Measurements from ENCODE around the gene ADAMTS14.

ADAMTS14 gene

DNA sequence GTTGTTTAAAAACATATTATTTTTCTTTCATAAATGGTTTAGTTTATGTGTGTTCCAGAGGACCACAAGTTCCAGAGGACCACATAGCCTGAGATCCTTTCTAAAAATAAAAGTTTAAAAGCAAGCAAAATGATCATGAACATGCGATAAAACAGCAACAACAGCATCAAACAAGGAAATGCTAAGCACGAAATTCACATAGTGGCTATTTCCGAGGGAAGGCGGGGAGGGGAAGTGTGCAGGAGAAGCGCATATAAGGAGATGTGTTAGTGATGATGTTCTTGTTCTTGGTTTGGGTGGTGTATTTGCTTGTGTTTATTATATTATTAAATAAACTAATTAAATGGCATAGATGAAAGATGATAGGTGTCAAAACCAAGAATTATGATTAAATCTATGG lies 111.7 kb downstream of the ADAMTS14 start:
- DNase-seq (ENCODE audit: low spot score): no peak

- DNase-seq (ENCODE audit: low spot score): no peak
Measured at GRCh38 chr10:70784471-70784870, 112.2 kb downstream of the ADAMTS14 start.

GRCh38 chr10:70785190-70785589 lies 112.9 kb downstream of the ADAMTS14 start, which contains the start of gene TBATA:
TSS of gene TBATA (minus strand) at chr10:70785377. CDS start at chr10:70783379, 1,998 bp downstream.
- peak; percentile 19 for DNase-seq (ENCODE audit: low spot score)

DNA sequence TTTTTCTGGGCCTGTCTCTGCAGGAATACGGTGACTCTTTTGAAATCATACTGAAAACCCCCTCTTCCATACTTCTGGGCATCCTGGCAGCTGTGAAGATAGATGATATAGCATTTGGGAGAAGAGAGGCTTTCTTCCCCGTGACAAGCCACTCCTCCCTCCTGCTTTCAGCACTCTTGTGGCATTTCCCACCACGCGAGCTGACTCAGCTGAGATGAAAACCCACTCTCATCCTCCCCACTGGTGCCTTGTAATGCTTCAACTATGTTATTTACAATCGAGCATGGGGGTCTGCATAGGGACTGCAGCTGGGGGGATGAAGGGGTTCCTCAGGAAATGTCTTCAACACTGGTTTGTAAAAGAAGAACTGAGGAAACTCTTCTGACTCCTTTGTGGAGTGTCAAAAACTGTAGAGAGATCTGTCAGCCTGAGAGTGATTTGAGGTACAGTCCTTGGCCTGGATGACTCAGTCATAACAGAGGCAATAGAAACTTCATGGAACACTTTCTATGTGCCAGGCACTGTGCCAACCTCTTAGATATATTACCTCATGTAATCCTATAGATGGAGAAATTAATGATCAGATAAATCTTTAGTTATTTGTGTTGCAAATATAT lies 114.6 kb downstream of the ADAMTS14 start:
- no peak for DNase-seq (ENCODE audit: low spot score)

GRCh38 chr10:70791386-70792039 lies 119.2 kb downstream of the ADAMTS14 start:
- no peak for DNase-seq (ENCODE audit: low spot score)

GRCh38 chr10:70795613-70796012 lies 123.3 kb downstream of the ADAMTS14 start:
- no peak for DNase-seq (ENCODE audit: low spot score)

GRCh38 chr10:70797840-70798239 lies 125.5 kb downstream of the ADAMTS14 start:
- no peak for DNase-seq (ENCODE audit: low spot score)

- DNase-seq (ENCODE audit: low spot score): no peak
Measured at GRCh38 chr10:70799124-70799523, 126.8 kb downstream of the ADAMTS14 start.

DNA sequence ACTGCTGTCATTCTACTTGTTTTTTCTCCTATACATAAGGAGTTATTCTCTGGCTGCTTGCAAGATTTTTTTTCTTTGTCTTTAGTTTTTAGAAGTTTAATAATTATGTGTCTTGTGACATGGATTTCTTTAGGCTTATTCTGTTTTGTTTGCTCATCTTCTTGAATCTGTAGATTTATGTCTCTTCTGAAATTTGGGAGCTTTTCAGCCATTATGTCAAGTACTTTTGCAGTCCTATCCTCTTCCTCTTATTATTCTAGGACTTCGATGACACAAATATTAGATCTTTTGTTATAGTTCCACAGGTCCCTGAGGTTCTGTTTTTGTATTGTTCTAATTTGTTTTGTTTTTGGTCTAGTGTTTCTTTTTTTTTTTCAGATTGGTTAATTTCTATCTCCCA lies 129.5 kb downstream of the ADAMTS14 start:
- DNase-seq (ENCODE audit: low spot score): no peak

DNA sequence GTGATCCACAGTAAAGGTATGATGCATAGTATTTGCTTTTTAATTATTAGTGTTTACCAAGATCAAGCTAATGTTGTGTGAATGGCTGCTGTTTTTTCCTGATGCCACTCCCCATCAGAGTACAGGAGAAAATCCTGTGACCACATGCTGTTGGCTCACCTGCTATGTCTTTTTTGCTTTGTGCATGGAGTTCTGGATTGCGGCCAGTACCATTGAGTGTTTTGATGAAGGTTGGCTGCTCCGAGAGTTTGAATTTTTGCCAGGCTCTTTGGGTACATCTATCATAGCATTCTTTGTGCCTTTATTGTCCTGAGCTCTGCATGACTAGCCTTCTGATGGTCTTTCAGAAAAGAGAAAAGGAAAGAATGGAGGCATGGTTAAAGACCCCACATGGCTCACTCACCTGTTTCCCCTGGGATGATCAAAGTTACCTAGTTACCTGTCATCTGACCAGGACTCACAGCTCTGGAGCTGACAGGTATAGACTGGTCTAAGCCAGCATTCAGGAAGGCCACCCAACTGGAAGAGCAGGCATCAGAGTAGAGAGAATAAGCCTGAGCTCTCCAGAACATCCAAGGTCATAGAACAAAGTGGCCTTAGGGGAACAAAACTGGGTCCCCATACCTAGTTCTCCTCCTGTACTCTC lies 131.6 kb downstream of the ADAMTS14 start:
- no peak for DNase-seq (ENCODE audit: low spot score)

DNA sequence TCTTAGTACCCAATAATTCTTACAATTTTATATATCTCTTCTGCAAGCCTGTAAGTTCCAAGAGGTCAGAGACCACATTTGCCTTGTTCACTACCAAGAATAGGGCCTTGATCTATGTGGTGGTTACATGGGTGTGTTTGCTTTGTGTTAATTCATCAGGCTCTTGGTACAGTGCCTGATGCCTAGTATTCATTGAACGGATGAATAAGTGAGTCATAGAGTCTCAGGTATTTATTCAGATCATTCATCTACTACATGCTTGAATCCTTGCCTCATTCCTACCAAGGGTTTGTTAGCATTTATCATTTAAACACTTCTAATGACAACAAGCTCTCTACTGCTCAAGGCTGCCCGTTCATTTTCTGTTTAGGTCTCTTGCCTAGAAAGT lies 132.1 kb downstream of the ADAMTS14 start:
- DNase-seq (ENCODE audit: low spot score): no peak

- DNase-seq (ENCODE audit: low spot score): no peak
Measured at GRCh38 chr10:70805619-70806215, 133.4 kb downstream of the ADAMTS14 start.

- DNase-seq (ENCODE audit: low spot score): no peak
Measured at GRCh38 chr10:70806841-70807240, 134.5 kb downstream of the ADAMTS14 start.

DNA sequence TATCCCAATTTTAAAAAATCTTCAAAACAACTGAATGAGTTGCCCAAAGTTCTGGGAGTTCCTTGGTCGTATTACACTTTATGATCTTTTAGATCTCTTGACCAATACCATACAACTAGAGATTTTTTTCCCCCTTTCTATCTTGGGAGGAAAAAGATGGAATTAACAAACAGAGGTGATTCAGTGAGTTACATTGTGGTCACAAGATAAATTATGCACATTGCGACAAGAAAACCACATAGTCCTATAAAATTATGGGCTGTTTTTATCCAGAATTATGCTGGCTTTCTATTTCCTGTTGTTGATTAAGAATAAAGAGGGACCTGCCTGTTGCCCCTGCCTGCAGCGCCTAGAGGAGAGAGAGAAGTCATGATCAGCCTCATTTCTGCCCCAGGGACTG lies 135.2 kb downstream of the ADAMTS14 start:
- DNase-seq (ENCODE audit: low spot score): no peak

DNA sequence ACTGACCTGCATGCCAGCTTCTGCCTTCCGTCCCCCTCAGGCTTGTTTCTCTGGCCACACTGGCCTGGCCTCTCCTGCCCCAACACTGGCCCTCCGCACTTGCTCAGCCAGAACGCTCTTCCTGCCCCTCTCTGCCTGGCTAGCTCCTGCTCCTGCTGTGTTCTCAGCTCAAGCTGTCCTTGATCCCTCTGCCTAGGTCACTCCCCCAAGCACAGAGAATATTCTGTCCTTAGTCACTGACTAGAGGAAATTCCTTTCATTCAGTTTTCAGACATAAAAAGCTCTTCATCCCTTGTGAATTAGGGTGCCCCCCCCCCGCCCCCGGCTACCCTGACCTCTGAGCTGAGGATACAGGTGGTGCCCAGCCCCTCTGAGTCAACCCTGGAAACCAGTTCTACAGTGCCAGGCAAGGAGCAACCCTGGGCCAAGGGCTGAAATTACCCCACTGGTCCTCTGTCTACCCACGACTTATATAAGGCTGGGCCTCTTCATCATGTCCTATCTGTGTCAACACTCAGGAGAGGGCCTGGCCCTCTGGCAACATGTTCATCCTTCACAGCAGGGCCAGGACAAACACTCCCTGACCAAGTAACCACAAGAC lies 136.8 kb downstream of the ADAMTS14 start:
- no peak for DNase-seq (ENCODE audit: low spot score)

- no peak for DNase-seq (ENCODE audit: low spot score)
Measured at GRCh38 chr10:70809726-70810125, 137.4 kb downstream of the ADAMTS14 start.

- DNase-seq (ENCODE audit: low spot score): no peak
Measured at GRCh38 chr10:70810967-70811366, 138.7 kb downstream of the ADAMTS14 start.

DNA sequence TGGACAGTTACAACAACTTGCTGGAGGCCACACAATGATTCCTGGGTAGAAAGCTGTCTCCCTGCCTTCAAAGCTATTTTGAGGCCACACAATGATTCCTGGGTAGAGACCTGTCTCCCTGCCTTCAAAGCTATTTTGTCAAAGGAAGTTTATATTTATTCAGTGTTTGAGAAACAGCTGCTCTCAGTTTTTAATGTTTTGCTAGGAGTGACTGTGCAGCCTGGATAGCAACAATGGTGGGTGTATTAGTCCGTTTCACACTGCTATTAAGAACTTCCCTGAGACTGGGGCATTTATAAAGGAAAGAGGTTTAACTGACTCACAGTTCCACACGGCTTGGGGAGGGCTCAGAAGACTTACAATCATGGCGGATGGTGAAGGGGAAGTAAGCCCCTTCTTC lies 139.6 kb downstream of the ADAMTS14 start:
- DNase-seq (ENCODE audit: low spot score): no peak

All from SW480 (cell line).